ENCODE measurements around the gene RASGRF1. TPM values are rescaled to one million over a fixed set of nuclear protein-coding genes. Genes with fewer than 3 reads are reported as not detected.
"Not testable (repeated sequence)": the region's sequence is repeated elsewhere in the genome, so short reads cannot be mapped to it uniquely, and the experiment has no call there.

The RASGRF1 gene
- total RNA-seq, 1 experiment from 2014 or later = 5.7 TPM

DNA sequence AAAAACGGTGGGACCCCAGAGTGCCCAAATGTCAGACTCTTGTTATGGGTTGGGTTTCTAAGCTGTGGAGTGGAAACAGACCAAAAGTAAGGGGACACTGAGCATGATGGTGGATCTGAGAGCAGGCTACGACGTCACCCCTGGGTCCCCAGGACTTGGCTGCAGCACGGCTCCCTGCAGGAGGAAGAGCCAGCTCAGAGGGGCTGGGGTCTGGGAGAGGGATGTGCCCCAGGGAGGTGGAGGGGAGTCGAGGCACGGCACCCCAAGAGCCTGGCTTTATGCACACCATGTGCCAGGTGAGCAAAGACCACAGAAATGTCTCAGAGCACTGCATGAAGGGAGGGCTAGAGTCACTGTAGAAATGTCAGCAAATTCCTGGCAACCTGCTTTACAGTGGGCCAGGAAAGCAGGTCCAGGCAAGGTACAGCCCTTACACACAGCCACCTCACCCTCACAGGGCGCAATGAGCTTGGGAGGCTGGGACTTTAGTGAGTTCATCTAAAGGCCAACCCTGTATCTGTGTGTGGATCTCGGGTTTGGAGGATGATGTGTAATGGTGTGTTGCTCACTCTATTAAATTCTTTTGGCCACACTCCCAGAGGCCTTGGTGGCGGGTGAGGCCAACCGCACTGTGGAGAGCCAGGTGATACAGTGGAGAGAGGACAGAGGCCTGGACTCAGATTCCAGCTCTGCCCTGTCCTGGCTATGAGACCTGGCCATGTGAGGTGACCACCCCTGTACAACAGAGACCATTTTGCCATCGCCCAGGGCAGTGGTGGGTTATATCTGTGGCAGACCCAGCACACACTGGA, 159.8 kb downstream of the RASGRF1 start:
- DNase-seq (ENCODE audit: low read depth) = peak; percentile 86

DNA sequence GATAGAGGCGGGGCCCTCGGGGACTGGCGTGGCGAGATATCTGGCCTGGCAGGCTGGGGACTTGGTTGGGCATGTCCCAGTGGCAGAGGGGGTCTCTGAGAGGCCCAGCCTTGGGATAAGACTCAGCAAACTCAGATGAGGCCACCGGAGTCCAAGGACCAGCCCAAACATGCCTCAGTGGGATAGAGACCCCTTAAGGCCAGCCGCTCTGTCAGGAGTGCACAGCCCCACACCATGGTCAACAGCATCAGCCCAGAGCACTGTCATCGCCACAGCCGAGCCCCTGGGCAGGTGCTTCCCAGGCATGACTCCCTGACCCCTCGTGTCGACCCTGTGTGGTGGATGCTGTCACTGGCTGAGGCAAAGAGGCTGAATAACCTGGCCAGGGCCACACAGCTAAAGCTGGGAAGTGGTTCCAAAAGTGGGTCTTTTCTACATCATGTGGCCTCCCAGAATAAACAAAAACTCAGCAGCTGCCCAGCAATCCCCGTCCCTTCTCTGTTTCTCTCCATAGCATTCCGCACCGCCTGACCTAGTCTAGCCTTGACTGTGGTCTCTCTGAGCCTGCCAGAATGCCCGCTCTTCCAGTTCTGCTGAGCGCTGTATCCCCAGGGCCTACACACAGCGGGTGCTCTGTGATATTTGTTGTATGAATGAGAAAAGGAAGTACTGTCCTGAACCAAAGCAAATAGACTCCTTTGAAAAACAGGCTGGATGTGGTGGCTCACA, 160.9 kb downstream of the RASGRF1 start:
- DNase-seq (ENCODE audit: low read depth) = no peak

DNA sequence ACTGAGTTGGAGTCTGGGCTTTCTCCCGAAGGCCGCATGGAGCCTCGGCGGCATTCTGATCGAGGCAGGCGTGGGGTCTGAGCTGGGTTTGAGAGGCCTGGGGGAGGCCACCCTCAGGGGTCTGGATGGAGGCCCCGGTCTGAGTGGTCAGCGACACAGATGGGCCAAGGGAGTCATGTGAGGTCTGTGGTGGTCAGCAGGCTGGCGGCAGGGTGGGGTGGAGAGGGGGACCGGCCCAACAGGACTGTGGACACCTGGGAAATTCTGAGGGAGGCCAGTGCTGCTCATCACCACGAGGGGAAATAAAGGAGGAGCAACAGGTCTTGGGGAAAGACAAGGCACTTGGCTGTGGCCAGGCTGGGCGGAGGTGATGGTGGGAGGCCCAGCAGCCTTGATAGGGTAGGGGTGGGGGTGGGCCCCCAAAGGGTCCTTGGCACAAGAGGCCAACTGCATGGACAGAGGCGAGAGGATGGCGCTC, 161.9 kb downstream of the RASGRF1 start:
- DNase-seq (ENCODE audit: low read depth) = no peak

DNA sequence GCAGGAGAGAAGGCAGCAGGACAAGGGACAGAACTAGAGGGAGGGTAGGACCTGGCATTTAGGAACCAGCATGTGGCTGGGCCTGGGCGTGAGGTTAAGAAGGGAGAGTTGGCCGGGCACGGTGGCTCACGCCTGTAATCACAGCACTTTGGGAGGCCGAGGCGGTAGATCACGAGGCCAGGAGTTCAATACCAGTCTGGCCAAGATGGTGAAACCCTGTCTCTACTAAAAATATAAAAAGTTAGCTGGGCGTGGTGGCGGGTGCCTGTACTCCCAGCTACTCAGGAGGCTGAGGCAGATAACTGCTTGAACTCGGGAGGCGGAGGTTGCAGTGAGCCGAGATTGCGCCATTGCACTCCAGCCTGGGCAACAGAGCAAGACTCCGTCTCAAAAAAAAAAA, 162.4 kb downstream of the RASGRF1 start:
- DNase-seq (ENCODE audit: low read depth) = not testable (repeated sequence)

DNA sequence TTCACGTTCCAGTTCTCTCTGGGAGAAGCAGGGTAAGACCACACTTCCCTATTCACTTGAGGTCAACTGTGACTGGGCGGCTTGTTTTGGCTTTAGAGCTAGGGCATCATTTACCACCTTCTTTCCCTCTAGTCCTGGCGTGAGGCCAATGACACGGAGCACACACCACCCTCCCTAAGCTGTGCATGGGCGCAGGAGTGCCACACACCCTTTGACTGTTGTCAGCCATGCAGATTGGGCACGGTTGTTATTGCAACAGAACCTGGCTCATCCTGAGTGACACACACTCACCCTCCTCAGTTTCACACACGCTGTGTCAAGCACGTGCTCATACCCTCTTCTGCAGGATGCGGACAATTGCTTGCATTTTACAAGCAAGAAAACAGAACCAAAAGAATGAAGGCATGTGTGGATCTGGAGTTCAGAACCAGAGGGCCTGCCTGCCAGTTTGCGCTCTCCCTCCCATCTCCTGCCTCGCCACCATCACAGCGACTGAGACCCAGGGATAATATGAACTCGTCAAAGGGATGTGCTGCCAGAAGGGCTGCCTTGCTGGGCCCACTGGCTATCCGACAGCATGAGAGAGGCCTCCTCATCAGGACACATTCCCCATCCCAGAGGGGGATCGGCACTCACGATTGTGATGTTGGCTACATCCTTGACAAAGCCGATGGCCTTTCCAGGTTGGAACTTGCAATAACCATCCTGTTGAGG, 163.3 kb downstream of the RASGRF1 start:
- DNase-seq (ENCODE audit: low read depth) = no peak

DNA sequence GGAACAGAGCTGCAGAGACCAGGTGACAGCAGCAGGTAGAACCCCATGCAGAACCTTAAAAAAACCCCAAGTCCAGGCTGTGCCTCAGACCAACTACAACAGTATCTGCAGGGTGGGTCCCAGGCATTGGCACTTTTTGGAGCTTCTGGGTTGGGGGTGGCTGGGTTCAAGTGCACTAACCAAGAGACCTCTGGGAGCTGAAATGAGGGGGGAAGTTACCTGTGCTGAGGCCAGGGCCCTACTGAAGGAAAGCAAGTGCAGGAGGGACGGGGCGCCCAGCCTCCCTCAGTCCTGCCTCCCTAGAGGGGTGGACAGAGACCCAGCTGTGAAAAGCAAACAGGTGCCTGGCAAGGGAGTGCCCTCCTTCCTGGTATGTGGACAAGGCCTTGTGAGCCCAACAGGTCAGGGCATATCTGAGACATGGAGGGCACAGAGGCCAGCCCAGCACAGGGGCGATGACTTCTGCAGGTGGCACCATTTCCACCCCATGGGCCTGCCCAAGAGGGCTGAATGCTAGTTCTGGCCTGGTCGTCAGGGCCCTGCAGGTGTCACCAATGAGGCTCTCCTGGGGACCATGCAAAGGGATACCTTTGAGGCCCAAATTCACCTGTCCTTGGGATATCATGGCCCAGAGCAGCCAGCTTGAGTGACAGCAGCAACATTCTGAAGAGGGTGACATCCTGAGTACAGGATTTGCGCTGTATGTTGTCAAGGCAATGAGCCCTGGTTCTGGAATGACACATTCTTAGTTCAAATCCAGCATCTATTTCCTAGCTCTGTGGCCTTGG, 164.4 kb downstream of the RASGRF1 start:
- no peak for DNase-seq (ENCODE audit: low read depth)

DNA sequence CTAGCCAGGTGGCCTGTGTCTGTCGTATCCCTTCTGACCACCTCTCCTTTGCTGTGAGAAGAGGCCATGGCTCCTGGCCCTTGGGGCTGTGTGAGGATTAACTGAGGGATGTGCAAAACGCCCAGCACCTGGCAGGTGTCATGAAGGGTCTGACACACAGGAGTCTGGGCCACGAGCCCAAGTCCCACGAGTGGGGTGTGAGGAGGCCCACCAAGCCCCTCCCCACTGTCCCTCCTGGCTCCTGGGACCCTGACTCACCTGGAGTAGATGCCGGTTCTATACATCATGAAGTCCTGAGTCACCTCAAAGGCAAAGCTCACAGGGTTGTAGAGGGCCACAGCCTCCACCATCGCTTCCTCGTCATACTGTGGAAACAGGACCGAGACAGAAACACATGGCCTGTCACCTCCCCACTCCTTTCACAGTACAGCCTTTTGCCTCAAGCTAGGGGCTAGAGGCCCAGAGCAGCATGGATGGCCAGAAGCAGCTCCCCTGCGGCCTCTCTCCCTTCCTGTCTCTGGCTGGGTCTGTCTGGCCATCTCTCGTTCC, 165.4 kb downstream of the RASGRF1 start:
- no peak for DNase-seq (ENCODE audit: low read depth)

DNA sequence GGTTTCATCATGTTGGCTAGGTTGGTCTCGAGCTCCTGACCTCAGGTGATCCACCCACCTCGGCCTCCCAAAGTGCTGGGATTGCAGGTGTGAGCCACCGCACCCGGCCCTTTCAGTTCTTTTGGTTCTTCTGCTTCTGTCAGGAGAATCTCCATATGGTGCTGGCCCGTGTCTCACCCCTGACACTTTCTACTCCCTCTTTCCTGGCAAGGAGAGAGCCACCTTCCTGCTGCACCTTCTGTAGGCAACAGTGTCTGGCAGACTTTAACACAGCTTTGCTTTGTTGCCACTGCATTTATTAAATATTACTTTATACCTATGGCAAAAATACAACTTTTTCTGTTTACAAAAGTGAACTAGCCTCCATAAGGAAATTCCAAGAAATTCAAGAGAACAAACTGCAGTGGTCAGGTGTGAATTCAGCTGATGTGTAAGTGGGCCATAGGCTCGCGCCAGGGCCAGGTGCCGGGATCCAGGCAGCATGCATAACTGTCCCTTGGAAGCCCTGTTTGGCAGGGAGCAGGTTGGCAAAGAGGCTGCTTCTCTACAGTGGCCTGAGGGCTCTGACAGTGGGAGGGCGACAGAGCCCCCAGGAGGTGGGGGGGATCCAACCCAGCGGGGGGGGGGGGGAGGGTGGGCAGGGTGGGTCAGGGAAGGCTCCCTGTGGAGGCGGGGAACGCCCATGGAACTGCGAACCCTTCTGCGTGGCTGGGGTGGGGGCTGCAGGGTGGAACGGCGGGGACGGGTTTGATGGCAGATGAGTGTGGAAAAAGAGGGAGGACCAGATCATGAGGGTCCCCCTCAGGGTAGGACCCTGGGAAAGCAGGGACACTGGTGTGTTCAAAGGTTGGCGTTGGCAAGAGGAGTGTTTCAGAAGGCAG, 166.9 kb downstream of the RASGRF1 start:
- no peak for DNase-seq (ENCODE audit: low read depth)

DNA sequence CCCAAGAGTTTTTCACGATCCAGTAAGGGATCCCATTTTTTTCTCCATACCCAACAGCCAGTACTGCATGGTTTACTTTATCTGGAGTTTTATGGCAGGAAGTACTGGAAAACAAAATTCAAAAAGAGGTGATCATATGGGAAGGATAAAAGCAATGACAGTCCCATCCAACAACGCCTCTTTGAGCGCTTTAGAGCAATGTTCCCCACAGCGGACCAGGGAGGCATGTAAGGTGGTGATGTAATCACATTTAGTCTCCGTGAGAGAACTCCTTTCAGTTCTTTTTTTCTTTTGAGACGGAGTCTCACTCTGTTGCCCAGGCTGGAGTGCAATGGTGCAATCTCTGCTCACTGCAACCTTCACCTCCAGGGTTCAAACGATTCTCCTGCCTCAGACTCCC, 167.6 kb downstream of the RASGRF1 start:
- DNase-seq (ENCODE audit: low read depth) = no peak

DNA sequence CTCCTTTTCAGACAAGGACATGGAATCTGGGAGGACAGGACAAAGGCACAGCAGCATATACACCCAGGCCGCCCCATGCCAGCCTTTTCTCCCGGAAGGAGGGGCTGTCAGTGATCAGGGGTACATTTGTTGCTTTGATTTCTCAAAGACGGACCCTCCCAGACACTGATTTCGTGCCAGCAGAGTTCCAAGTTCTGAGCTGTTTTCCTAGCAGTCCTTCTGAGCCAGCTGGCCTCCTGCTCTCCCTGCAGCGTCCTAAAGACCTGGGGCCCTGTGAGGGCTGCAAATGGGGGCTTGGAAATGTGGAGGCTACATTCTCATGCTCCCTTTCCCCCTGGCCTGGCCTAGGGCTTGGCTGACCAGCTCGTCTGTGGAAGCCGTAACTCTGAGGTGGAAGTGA, 168.1 kb downstream of the RASGRF1 start:
- no peak for DNase-seq (ENCODE audit: low read depth)

DNA sequence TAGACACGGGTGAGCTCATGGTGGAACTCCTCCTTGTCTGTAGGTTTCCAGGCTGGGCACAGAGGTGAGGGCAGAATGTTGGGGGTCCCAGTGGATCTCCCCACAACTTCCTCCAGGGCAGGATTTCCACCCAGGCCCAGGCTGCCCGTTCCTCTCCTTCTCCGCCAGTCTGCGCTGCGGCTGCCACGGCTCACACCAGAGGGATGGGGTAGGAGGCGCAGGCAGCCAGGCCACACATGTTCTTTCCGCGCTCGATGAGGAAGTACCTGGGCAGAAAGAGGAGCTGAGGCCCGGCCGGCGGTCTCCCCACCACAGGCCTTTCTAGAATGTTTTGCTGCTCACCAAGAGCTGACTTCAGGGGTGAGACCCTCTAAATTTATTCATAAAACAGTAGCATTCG, 168.6 kb downstream of the RASGRF1 start:
- DNase-seq (ENCODE audit: low read depth) = no peak

DNA sequence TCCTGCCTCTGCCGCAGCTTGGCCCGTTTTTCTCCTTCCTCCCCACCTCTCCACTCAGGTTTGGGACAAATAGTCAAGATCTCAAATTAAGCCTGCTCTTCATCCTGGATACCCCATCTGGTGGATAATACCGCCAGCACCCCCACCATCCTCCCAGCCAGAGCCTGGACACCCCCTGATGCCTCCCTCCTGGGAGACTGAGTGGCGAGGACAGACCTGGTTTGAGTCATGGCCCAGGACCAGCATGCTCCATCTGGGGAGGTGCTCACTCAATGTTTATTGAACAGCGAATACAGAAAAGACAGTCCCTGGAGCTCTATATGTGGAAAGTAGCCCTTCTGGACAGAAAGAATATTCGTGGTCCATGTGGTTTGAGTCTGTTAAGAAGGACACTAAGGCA, 169.1 kb downstream of the RASGRF1 start:
- no peak for DNase-seq (ENCODE audit: low read depth)

DNA sequence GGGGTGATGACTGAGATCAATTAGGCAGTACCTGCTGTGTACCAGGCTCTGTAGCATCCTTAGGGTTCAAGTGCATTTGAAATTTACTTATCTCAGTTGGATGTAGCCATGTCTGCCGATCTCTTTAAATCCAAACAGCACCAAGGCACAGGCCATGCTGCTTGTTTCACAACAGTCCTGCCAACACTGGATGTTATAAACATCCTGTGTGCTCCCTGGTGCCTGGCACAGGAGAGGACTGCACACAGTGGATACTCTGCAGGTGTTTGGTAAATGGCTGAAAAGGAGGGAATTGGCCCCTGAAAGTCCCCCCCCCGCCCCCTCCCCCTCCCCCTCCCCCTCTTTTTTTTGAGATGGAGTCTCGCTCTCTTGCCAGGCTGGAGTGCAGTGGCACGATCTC, 172.7 kb downstream of the RASGRF1 start:
- no peak for DNase-seq (ENCODE audit: low read depth)

DNA sequence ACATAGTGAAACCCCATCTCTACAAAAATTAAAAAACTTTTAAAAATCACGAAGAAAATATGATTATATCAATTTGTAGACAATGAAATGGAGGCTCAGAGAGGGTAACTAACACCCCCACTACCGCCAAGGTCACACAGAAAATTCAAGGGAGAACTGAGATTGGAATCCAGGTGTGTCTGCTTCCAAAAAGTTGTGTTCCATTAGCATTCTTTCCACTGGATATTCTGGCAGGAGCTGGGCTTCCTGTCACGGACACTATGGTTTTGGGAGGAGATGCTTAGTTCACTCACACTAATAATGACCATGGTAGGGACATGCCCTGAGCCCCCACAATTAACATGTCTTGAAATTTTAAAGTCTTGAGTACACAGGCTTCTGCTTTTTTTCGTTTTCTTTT, 174.5 kb downstream of the RASGRF1 start:
- DNase-seq (ENCODE audit: low read depth) = no peak

DNA sequence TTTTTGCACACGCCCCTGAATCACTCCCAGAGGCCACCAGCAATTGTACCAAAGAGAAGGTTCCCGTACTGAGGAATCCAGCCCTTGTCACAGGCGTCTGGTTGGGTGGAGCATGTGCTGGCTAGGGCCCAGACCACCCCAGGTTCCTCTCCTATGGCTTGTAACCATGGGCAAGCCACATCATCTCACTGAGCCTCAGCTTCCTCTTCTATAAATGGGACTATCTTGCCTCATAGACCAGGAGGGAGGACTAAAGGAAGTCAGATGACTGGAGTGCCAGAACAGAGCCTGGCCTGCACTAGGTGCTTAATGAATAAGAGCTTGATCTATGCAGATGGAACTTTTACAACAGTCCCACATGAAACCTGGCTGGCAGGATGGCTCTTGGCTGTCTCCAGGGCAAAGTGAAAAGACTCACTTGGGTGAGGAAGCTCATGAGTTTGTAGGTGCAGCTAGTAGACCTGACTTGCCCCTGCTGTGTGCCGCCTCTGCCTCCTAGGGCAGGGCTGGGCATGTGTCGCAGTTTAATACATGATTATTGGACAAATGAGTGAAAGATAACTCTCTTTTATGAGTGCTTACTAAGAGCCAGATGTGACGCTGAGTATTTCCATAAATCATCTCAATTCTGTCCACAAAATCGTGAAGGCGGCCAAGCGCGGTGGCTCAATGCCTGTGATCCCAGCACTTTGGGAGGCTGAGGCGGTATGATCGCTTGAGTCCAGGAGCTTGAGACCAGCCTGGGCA, 175.1 kb downstream of the RASGRF1 start:
- DNase-seq (ENCODE audit: low read depth) = no peak

DNA sequence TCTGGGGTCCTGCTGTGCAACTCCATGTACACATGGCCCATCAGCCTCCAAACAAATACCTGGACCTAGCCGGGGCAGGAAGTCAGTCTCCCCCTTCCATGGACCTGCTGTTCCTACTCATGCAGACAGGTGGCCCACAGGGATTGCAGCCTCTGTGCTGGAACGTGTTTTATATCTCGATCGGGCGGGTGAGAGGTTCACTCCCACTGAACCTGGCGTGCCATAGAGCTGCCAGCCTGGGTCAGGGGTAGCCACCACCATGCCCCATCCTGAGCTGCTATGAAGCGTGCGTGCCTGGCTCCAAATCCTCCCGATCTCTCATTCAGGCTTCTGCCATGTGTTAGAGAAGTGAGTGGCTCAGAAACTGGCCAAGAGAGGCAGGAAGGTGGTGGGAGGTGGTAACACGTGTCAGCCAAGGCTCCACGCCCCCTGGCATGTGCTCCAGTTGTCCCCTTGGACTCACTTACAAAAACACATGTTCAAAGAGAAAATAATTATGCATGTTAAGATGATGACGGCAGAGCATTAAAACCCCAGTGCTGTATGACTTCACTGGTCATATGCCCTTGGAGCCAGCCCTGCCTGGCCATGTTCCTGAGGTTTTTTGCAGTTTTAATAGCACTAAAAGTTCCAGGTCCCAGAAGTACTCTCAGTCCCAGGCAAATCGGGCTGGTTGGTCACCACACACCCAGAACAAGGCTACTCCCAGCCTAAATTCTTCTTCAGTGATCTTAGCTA, 176.4 kb downstream of the RASGRF1 start:
- DNase-seq (ENCODE audit: low read depth) = peak; percentile 66

DNA sequence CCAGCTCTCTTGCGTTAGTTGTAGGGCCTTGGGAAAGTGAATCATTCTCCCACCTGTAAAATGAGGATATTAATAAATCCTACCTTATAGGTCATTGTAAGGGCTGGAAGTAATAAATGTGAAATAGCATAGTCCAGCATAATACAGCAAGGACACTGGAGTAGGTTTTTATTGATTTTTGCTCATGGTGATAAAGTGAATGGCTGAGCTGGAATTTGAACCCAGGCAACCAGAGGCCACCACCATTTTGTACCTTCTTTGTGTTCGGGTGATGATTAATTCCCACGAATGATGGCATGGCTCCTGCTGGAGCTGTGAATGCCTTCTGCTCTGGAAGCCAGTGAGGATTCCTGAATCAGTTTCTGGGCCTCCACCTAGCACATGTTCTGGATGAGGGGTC, 177.6 kb downstream of the RASGRF1 start:
- DNase-seq (ENCODE audit: low read depth) = no peak

DNA sequence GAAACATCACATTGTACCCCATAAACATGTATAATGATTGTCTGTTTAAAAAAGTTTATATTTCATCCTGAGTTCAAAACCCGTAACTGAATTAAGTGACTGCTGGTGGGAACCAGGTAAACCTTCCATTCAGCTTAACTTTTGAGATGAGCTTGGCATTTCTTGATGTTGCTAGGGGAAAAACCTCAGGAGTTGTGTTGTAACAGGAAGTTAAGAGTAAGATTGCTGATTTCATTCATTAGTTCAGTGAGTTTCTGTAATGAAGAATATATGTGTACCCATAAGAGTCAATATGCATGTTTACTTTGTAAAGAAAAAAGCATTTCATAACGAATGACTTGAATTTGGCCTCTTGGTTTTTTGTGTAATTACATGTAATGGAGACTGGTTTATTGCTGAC, 178.3 kb downstream of the RASGRF1 start:
- no peak for DNase-seq (ENCODE audit: low read depth)

DNA sequence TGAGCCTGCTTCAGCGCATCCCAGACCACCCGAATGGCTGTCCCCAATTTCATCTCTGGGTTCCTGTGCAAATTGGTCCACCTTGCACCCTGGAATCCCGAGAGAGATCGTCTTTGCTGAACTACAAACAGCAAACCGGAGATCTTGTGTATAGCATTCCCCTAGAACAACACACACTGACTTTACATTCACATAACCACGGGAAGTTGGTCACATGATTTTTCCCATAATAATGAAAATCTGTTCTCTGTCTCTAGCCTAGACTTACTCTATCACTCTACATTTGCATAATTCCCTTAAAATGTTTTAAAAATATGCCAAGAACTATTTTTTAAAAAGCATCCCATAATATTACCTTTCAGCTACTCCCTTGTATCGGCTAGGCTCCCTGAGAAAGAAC, 180.3 kb downstream of the RASGRF1 start:
- DNase-seq (ENCODE audit: low read depth) = no peak
